GM23338 (cell line): Measurements from ENCODE around the gene KIRREL3. TPM values are rescaled to one million over a fixed set of nuclear protein-coding genes. Genes with fewer than 3 reads are reported as not detected.

Experiments
- ATAC-seq: fragments of 200-7000 bp; cut with Tn5 transposase; 3 replicates; pipeline ENCODE4 v1.9.1; 2020
- DNase-seq: peaks from one replicate; pipeline ENCODE4 v3.0.0-alpha.2; 2015; ENCODE audit warnings: low spot score
- H2AFZ ChIP-seq: fragments of 200-600 bp; sonication (generic); 2 replicates; pipeline ENCODE4 v1.8.0; 2016; ENCODE audit warnings: antibody characterized with exemption, mild to moderate bottlenecking, moderate library complexity
- H3F3A ChIP-seq: fragments of 200-600 bp; sonication (generic); replicated peaks from 2 replicates; pipeline ENCODE4 v1.8.0; 2017; ENCODE audit warnings: antibody characterized with exemption, mixed run types, low read depth
- H3K27ac ChIP-seq: fragments of 200-600 bp; sonication (generic); 2 replicates; pipeline ENCODE4 v1.6.1; 2016; ENCODE audit warnings: low read depth
- H3K27me3 ChIP-seq: fragments of 200-600 bp; sonication (generic); 2 replicates; pipeline ENCODE4 v1.8.0; 2016; ENCODE audit warnings: mild to moderate bottlenecking, mixed run types, moderate library complexity; ENCODE audit not compliant: insufficient read depth
- H3K36me3 ChIP-seq: fragments of 200-600 bp; sonication (generic); 2 replicates; pipeline ENCODE4 v1.8.0; 2016; ENCODE audit warnings: mild to moderate bottlenecking; ENCODE audit not compliant: insufficient read depth
- H3K4me1 ChIP-seq: fragments of 200-600 bp; sonication (generic); 2 replicates; pipeline ENCODE4 v1.8.0; 2016; ENCODE audit warnings: mild to moderate bottlenecking, moderate library complexity; ENCODE audit not compliant: insufficient read depth
- H3K4me2 ChIP-seq: fragments of 200-600 bp; sonication (generic); 2 replicates; pipeline ENCODE4 v1.7.1; 2017; ENCODE audit warnings: mixed run types
- H3K4me3 ChIP-seq: fragments of 200-600 bp; sonication (generic); 2 replicates; pipeline ENCODE4 v1.6.1; 2016; ENCODE audit warnings: mixed run types
- H3K79me2 ChIP-seq: fragments of 200-600 bp; sonication (generic); replicated peaks from 2 replicates; pipeline ENCODE4 v1.8.0; 2017; ENCODE audit warnings: mild to moderate bottlenecking; ENCODE audit not compliant: insufficient read depth
- H3K9me2 ChIP-seq: fragments of 200-600 bp; sonication (generic); 2 replicates; pipeline ENCODE4 v1.8.0; 2017; ENCODE audit not compliant: insufficient read depth
- H4K20me1 ChIP-seq: fragments of 200-600 bp; sonication (generic); replicated peaks from 2 replicates; pipeline ENCODE4 v1.8.0; 2017; ENCODE audit warnings: mild to moderate bottlenecking; ENCODE audit not compliant: insufficient read depth
- H3K27ac Mint-ChIP-seq: 2 replicates; pipeline ENCODE4 v1.8.0; 2020; ENCODE audit warnings: inconsistent platforms, mild to moderate bottlenecking, moderate library complexity, mixed read lengths
- H3K27me3 Mint-ChIP-seq: 3 replicates; pipeline ENCODE4 v1.8.0; 2022; ENCODE audit warnings: low read depth, mild to moderate bottlenecking, moderate library complexity, mixed read lengths, inconsistent platforms; ENCODE audit not compliant: insufficient read depth, poor library complexity
- H3K36me3 Mint-ChIP-seq: 3 replicates; pipeline ENCODE4 v1.8.0; 2021; ENCODE audit warnings: low read depth, mild to moderate bottlenecking, inconsistent platforms, moderate library complexity, mixed read lengths
- H3K4me1 Mint-ChIP-seq: 3 replicates; pipeline ENCODE4 v1.8.0; 2020; ENCODE audit warnings: mild to moderate bottlenecking, inconsistent platforms, mixed read lengths
- H3K4me3 Mint-ChIP-seq: 3 replicates; pipeline ENCODE4 v1.8.0; 2021; ENCODE audit warnings: moderate library complexity, mild to moderate bottlenecking, inconsistent platforms, mixed read lengths
- H3K9me3 Mint-ChIP-seq: 3 replicates; pipeline ENCODE4 v1.8.0; 2020; ENCODE audit warnings: moderate library complexity, mild to moderate bottlenecking, inconsistent platforms, mixed read lengths
- CREB1 ChIP-seq: fragments of 250-450 bp; sonication (Bioruptor Pico); IDR thresholded peaks from 2 replicates; pipeline ENCODE4 v1.5.0; 2020; ENCODE audit warnings: low read depth, mild to moderate bottlenecking, moderate library complexity
- CTCF ChIP-seq, 2 experiments: fragments of 200-600 bp in 1 of 2; sonication (generic) in 1 of 2; conservative IDR thresholded peaks; 2 replicates each; pipeline versions ENCODE4 v1.5.1 to v1.6.1; 2016 to 2017; ENCODE audit warnings: antibody characterized with exemption in 2 of 2, low read depth in 2 of 2, mild to moderate bottlenecking in 2 of 2, moderate library complexity in 1 of 2
- EZH2 ChIP-seq: fragments of 200-600 bp; sonication (generic); IDR thresholded peaks from one replicate; pipeline ENCODE4 v1.8.0; 2017; ENCODE audit warnings: antibody characterized with exemption, mild to moderate bottlenecking, low read depth; ENCODE audit not compliant: unreplicated experiment
- EZH2phosphoT487 ChIP-seq: fragments of 200-600 bp; sonication (generic); IDR thresholded peaks from one replicate; pipeline ENCODE4 v1.8.1; 2018; ENCODE audit warnings: antibody characterized with exemption; ENCODE audit not compliant: unreplicated experiment
- JUNB ChIP-seq: IDR thresholded peaks from one replicate; pipeline ENCODE4 v1.6.1; 2016; ENCODE audit warnings: antibody characterized with exemption; ENCODE audit not compliant: unreplicated experiment
- NANOG ChIP-seq: IDR thresholded peaks from 2 replicates; pipeline ENCODE4 v1.6.1; 2016; ENCODE audit warnings: antibody characterized with exemption, borderline replicate concordance
- POLR2AphosphoS5 ChIP-seq: IDR thresholded peaks from 2 replicates; pipeline ENCODE4 v1.6.1; 2016; ENCODE audit warnings: antibody characterized with exemption, low read depth
- REST ChIP-seq: IDR thresholded peaks from one replicate; pipeline ENCODE4 v1.6.1; 2018; ENCODE audit warnings: antibody characterized with exemption; ENCODE audit not compliant: unreplicated experiment
- STAT1 ChIP-seq: IDR thresholded peaks from one replicate; pipeline ENCODE4 v1.6.1; 2016; ENCODE audit warnings: antibody characterized with exemption; ENCODE audit not compliant: unreplicated experiment
- ZNF114 ChIP-seq: fragments of 250-450 bp; sonication (Bioruptor Pico); IDR thresholded peaks from 2 replicates; pipeline ENCODE4 v1.5.0; 2020; ENCODE audit warnings: mild to moderate bottlenecking, moderate library complexity
- ZNF331 ChIP-seq: fragments of 250-450 bp; sonication (Bioruptor Pico); IDR thresholded peaks from 2 replicates; pipeline ENCODE4 v1.5.0; 2020; ENCODE audit warnings: low read depth, mild to moderate bottlenecking, moderate library complexity
- ZNF462 ChIP-seq: fragments of 250-450 bp; sonication (Bioruptor Pico); IDR thresholded peaks from 2 replicates; pipeline ENCODE4 v1.5.0; 2020; ENCODE audit warnings: mild to moderate bottlenecking, moderate library complexity
- polyA plus RNA-seq: library from polyadenylated mRNA; unstranded; fragments of >200 nt; fragmentation: Nextera tagmentation; extraction: Ambion mirVana; gene quantifications from 2 replicates; pipeline ENCODE4 v1.2.1, GENCODE V29; 2016
- total RNA-seq: library from RNA; depleted of rRNA; stranded (reverse); fragments of >200 nt; shearing (Covaris generic); gene quantifications from 2 replicates; pipeline ENCODE4 v1.2.3, GENCODE V29; 2014
- TF ChIP-seq, protein P1 (sequence below): IDR thresholded peaks from 2 replicates; pipeline ENCODE4 v1.6.1; 2016; ENCODE audit warnings: antibody characterized with exemption

KIRREL3 gene
- total and polyA plus RNA-seq, 2 experiments from 2014 or later: 0.13 to 1.5 TPM

DNA sequence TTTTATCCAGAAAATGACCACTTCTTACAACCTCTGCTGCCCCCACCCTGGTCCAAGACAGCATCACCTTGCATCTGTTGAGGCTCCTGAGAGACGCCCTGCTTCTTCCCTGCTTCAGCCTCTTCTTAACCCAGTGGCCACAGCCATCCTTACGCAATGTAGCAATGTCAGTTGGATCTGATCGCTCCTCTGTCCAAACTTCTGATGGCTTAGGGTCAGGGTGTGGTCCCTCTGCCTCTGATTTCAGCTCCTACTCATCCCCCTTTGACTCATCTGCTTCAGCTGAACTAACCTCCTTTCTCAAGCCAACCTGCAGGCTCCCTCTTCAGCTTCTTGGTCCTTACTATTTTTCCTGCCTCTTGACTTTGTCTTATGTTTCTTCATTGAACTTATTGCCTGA is 280.8 kb downstream of the KIRREL3 start:
- Histone ChIP-seq H3K4me1 (no peaks in the 10 kb centered on the region), H3K79me2 (no peaks in the 10 kb centered on the region), H3K9me2 (peaks cover 11% of the 10 kb centered on the region; the same call in 1 of the 2 replicates), H3K4me3 (no peak overlapping the region), H3K27ac (no peak overlapping the region), H2AFZ (no peak overlapping the region), H3K36me3 (no peaks in the 10 kb centered on the region), H4K20me1 (no peaks in the 10 kb centered on the region), H3K27me3 (no peaks in the 10 kb centered on the region), H3F3A (no peaks in the 10 kb centered on the region), H3K4me2 (no peak overlapping the region)
- TF ChIP-seq STAT1 (no peak), CTCF (conservative IDR thresholded peaks at IDR 0.05; ENCODE audit: low read depth in 2 of 2) (no peak), POLR2AphosphoS5 (no peak), EZH2phosphoT487 (no peak), ZNF114 (CRISPR knock-in tag) (no peak), ZNF331 (CRISPR knock-in tag) (no peak), ZNF462 (no peak), CREB1 (no peak), EZH2 (no peak), NANOG (no peak), REST (no peak), JUNB (no peak)
- TF ChIP-seq, protein P1, sequence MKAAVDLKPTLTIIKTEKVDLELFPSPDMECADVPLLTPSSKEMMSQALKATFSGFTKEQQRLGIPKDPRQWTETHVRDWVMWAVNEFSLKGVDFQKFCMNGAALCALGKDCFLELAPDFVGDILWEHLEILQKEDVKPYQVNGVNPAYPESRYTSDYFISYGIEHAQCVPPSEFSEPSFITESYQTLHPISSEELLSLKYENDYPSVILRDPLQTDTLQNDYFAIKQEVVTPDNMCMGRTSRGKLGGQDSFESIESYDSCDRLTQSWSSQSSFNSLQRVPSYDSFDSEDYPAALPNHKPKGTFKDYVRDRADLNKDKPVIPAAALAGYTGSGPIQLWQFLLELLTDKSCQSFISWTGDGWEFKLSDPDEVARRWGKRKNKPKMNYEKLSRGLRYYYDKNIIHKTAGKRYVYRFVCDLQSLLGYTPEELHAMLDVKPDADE: no peak
- Mint-ChIP-seq H3K27ac (no peak overlapping the region), H3K36me3 (no peaks in the 10 kb centered on the region), H3K9me3 (no peaks in the 10 kb centered on the region), H3K4me3 (no peak overlapping the region), H3K27me3 (peaks cover 2% of the 10 kb centered on the region), H3K4me1 (peaks cover 5% of the 10 kb centered on the region)
- no peak for ATAC-seq
- no peak for DNase-seq
